HS-5 (cell line): ENCODE results near the gene LRIG3.
"Not testable (repeated sequence)": the region's sequence is repeated elsewhere in the genome, so short reads cannot be mapped to it uniquely, and the experiment has no call there.

Experiments
- DNase-seq: peaks from one replicate; pipeline ENCODE4 v3.0.0-alpha.2; 2012; ENCODE audit warnings: low read depth

LRIG3 gene

GRCh38 chr12:58858030-58858429, 62.3 kb downstream of the LRIG3 start:
- DNase-seq = no peak

- not testable (repeated sequence) for DNase-seq
Measured at GRCh38 chr12:58857206-58857605, 63.1 kb downstream of the LRIG3 start.

- DNase-seq = not testable (repeated sequence)
Measured at GRCh38 chr12:58855630-58856029, 64.7 kb downstream of the LRIG3 start.

GRCh38 chr12:58850826-58851225, 69.5 kb downstream of the LRIG3 start:
- no peak for DNase-seq

GRCh38 chr12:58847901-58848600, 72.3 kb downstream of the LRIG3 start:
- DNase-seq = no peak

- DNase-seq = no peak
Measured at GRCh38 chr12:58844161-58844560, 76.1 kb downstream of the LRIG3 start.

- no peak for DNase-seq
Measured at GRCh38 chr12:58841058-58841798, 79.1 kb downstream of the LRIG3 start.

- DNase-seq = no peak
Measured at GRCh38 chr12:58833853-58834252, 86.5 kb downstream of the LRIG3 start.

- no peak for DNase-seq
Measured at GRCh38 chr12:58832920-58833319, 87.4 kb downstream of the LRIG3 start.
